ENCODE measurements around the gene APOO.
"Not testable (repeated sequence)": the region's sequence is repeated elsewhere in the genome, so short reads cannot be mapped to it uniquely, and the experiment has no call there.

APOO gene

GRCh38 chrX:23926015-23926414 is 18.3 kb upstream of the APOO start:
- Mint-ChIP-seq H3K27ac (no peak overlapping the region), H3K4me3 (no peak overlapping the region), H3K4me1 (ENCODE audit: low read depth) (peaks cover 2% of the 10 kb centered on the region), H3K9me3 (no peaks in the 10 kb centered on the region), H3K27me3 (ENCODE audit: low read depth) (no peaks in the 10 kb centered on the region), H3K36me3 (ENCODE audit: low read depth) (peaks cover 4% of the 10 kb centered on the region)

DNA sequence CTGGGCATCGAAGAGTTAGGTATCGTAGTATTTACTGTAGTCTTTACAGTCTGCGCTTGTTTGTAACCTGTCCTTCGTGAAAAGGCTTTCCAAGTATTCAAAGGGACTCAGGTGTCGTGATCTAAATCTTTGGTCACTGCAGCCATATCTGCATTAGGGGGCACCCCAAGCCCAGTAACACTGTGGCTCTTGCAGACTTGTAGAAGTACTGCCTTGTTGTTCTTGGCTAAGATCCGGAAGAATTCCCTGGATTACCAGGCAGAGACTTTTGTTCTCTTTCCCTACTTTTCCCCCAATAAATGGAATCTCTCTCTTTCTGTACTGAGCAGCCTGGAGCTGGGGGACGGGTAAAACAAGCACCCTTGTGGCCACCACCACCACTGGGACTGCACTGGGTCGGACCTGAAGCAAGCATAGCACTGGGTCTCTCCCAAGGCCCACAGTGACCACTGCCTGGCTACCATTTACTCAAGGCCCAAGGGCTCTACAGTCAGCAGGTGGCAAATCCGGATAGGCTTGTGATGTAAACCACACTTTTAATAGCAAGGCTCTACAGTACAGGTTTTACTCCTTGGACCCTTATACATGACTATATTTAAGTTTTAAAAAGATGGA is 12.1 kb upstream of the APOO start:
- Mint-ChIP-seq H3K9me3 (peaks cover 10% of the 10 kb centered on the region), H3K4me1 (ENCODE audit: low read depth) (peaks cover 6% of the 10 kb centered on the region), H3K36me3 (ENCODE audit: low read depth) (peaks cover 5% of the 10 kb centered on the region), H3K27ac (no peak overlapping the region), H3K4me3 (no peak overlapping the region), H3K27me3 (ENCODE audit: low read depth) (peaks cover 3% of the 10 kb centered on the region)

GRCh38 chrX:23919148-23919547 is 11.4 kb upstream of the APOO start:
- Mint-ChIP-seq H3K27me3 (ENCODE audit: low read depth) (peaks cover 3% of the 10 kb centered on the region), H3K4me1 (ENCODE audit: low read depth) (peaks cover 6% of the 10 kb centered on the region), H3K4me3 (no peak overlapping the region), H3K36me3 (ENCODE audit: low read depth) (peaks cover 5% of the 10 kb centered on the region), H3K9me3 (peaks cover 10% of the 10 kb centered on the region), H3K27ac (no peak overlapping the region)

DNA sequence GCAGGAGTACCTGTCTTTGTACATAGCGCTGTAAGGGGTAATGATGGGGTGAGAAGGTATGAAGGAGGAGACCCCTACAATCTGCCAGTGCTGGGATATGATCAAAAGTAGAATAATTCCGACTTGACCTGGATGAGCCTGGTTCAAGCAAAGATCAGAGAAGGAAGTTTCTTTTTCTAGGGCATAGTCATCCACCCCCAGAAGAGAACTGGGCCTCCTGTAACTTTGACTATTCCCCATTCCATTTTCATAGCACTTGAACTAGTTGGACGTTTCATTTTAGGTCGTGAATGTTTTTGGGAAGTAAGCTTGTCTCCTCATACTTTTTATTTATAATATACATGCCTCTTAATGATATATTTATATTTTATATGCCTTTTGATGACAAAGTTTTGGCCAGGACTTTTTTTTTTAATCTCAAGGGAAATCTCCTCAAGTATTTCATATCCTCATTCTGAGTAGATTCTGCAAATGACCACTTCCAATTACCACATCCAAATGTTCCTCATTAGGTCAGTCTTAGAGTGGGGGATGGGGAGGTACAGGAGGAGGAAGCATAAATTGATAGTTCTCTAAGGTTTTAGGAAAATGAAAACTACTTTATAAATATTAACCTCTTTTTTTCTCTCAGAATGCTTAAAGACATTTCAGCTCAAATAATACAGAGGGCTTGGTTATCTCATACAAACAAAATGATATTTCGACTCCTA is 3.5 kb upstream of the APOO start:
- Mint-ChIP-seq H3K36me3 (ENCODE audit: low read depth) (no peaks in the 10 kb centered on the region), H3K27ac (no peak overlapping the region), H3K27me3 (ENCODE audit: low read depth) (no peaks in the 10 kb centered on the region), H3K4me1 (ENCODE audit: low read depth) (peaks cover 8% of the 10 kb centered on the region), H3K4me3 (no peak overlapping the region), H3K9me3 (no peaks in the 10 kb centered on the region)

DNA sequence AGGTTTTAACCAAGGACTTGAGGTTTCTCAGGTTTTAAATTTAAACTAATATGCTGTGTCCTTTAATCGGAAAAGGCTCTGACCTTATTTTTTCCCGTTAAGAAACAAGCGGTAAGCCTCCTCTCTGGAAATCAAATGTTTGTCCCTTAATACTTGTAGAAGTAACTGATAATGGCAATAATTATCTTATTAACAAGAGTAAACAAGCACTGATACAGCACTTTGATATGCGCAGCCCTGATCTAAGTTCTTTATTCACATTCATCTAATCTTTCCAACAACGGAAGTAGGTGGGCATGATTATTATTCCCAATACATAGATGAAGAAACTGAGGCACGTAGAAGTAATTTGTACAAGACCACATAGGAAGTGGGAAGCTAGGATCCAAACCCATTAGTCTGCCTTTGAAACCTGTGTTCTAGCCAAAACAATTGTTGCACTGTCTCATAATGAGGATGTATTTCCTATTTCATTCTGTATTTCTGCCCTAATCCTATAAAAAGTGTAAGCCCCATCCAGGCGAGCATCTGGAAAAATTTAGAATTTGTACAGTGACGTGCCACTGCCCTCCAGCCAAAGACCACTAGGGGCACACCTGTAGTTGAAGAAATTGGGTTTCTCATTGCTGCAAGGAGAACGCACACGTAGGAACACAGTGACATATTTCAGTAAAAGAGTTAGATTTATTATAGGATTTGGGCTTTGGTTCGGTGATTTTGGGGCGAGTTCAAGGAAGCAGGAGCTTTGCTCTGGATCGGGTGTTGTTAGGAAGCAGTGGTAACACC is 674 bp upstream of the APOO start:
- H3K9me3 Mint-ChIP-seq: no peaks in the 10 kb centered on the region
- peaks cover 11% of the 10 kb centered on the region for H3K4me1 Mint-ChIP-seq (ENCODE audit: low read depth)
- peaks cover 2% of the 10 kb centered on the region for H3K36me3 Mint-ChIP-seq (ENCODE audit: low read depth)
- peak overlapping the region; percentile 89 for H3K27ac Mint-ChIP-seq
- H3K27me3 Mint-ChIP-seq (ENCODE audit: low read depth): no peaks in the 10 kb centered on the region
- peak overlapping the region; percentile 80 for H3K4me3 Mint-ChIP-seq

- H3K27ac Mint-ChIP-seq: peak overlapping the region; percentile 71
- H3K4me1 Mint-ChIP-seq (ENCODE audit: low read depth): peaks cover 11% of the 10 kb centered on the region
- peak overlapping the region; percentile 80 for H3K4me3 Mint-ChIP-seq
- H3K27me3 Mint-ChIP-seq (ENCODE audit: low read depth): no peaks in the 10 kb centered on the region
- no peaks in the 10 kb centered on the region for H3K9me3 Mint-ChIP-seq
- H3K36me3 Mint-ChIP-seq (ENCODE audit: low read depth): peaks cover 2% of the 10 kb centered on the region
These were observed 634 bp downstream of the APOO start for GRCh38 chrX:23907111-23907497.

DNA sequence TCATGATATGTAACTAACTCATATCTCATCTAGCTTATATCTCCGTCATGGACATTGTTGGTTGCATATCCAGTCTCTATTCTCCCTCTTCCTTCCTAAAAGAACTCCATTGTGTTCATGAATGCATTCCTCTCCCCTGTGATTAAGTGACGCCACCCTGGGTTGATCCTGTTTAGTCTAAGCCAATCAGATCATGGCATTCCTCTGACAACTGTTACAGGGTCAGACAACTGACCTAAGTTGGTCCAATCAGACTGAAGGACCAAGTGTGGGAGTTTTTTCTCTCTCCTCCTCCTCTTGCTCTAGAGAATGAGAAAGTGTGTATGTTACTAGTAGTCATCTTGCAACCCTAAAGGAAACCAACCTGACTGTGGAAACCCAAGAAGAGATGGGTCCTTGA is 3.6 kb downstream of the APOO start:
- H3K27ac Mint-ChIP-seq: no peak overlapping the region
- no peaks in the 10 kb centered on the region for H3K27me3 Mint-ChIP-seq (ENCODE audit: low read depth)
- no peak overlapping the region for H3K4me3 Mint-ChIP-seq
- H3K9me3 Mint-ChIP-seq: no peaks in the 10 kb centered on the region
- peaks cover 2% of the 10 kb centered on the region for H3K36me3 Mint-ChIP-seq (ENCODE audit: low read depth)
- H3K4me1 Mint-ChIP-seq (ENCODE audit: low read depth): peaks cover 11% of the 10 kb centered on the region

DNA sequence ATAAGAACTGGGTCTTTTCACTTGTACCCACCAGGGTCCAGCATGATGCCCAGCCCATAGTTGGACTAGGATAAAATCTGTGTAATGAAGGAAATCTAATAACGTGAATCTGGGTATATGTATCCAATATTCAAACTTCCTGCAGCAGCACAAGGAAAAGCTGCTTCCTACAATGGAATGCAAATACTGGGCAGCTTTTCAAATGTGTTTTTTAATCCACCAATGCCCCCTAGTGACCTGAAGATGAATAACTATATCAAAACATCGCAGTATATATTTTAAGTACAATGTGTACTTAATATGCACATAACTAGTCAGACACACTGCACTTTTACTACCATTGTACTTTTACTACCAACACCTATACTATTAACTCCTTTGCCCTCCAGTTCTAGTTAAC is 5.3 kb downstream of the APOO start:
- Mint-ChIP-seq H3K4me1 (ENCODE audit: low read depth) (peaks cover 7% of the 10 kb centered on the region), H3K4me3 (no peak overlapping the region), H3K9me3 (no peaks in the 10 kb centered on the region), H3K27ac (no peak overlapping the region), H3K27me3 (ENCODE audit: low read depth) (no peaks in the 10 kb centered on the region), H3K36me3 (ENCODE audit: low read depth) (peaks cover 2% of the 10 kb centered on the region)

GRCh38 chrX:23901805-23902204 is 5.9 kb downstream of the APOO start:
- Mint-ChIP-seq H3K4me1 (ENCODE audit: low read depth) (peaks cover 7% of the 10 kb centered on the region), H3K4me3 (no peak overlapping the region), H3K27me3 (ENCODE audit: low read depth) (no peaks in the 10 kb centered on the region), H3K9me3 (no peaks in the 10 kb centered on the region), H3K27ac (no peak overlapping the region), H3K36me3 (ENCODE audit: low read depth) (peaks cover 2% of the 10 kb centered on the region)

GRCh38 chrX:23901060-23901459 is 6.7 kb downstream of the APOO start:
- Mint-ChIP-seq H3K27ac (no peak overlapping the region), H3K4me1 (ENCODE audit: low read depth) (peaks cover 3% of the 10 kb centered on the region), H3K36me3 (ENCODE audit: low read depth) (peaks cover 2% of the 10 kb centered on the region), H3K9me3 (no peaks in the 10 kb centered on the region), H3K27me3 (ENCODE audit: low read depth) (no peaks in the 10 kb centered on the region), H3K4me3 (no peak overlapping the region)

- no peaks in the 10 kb centered on the region for H3K9me3 Mint-ChIP-seq
- no peaks in the 10 kb centered on the region for H3K27me3 Mint-ChIP-seq (ENCODE audit: low read depth)
- no peak overlapping the region for H3K27ac Mint-ChIP-seq
- H3K4me3 Mint-ChIP-seq: no peak overlapping the region
- peaks cover under 1% of the 10 kb centered on the region for H3K36me3 Mint-ChIP-seq (ENCODE audit: low read depth)
- peaks cover 3% of the 10 kb centered on the region for H3K4me1 Mint-ChIP-seq (ENCODE audit: low read depth)
These were observed 7.4 kb downstream of the APOO start for GRCh38 chrX:23900220-23900797.

- Mint-ChIP-seq H3K36me3 (ENCODE audit: low read depth) (no peaks in the 10 kb centered on the region), H3K27ac (no peak overlapping the region), H3K9me3 (no peaks in the 10 kb centered on the region), H3K4me1 (ENCODE audit: low read depth) (no peaks in the 10 kb centered on the region), H3K4me3 (no peak overlapping the region), H3K27me3 (ENCODE audit: low read depth) (no peaks in the 10 kb centered on the region)
These were observed 9.3 kb downstream of the APOO start for GRCh38 chrX:23898412-23898959.

DNA sequence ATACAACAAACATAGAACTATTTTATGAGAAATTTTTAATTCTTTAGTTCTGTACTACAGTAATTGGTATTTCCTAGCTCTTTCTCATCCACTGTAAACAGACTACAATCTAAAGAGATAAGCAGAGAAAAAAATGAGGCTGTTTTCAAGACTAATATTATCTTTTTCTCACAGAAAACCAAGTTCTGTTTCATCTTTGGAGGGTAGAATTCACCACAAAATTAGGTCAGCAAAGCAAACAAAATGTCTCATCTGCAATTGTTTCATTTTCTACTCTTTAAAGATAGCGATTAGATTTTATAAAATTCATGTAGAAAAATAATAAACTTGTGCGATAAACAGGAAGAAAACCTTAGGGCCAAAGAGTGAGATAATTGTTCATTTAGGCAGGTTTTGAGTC is 10.8 kb downstream of the APOO start:
- no peak overlapping the region for H3K4me3 Mint-ChIP-seq
- no peaks in the 10 kb centered on the region for H3K27me3 Mint-ChIP-seq (ENCODE audit: low read depth)
- no peaks in the 10 kb centered on the region for H3K9me3 Mint-ChIP-seq
- H3K27ac Mint-ChIP-seq: no peak overlapping the region
- H3K36me3 Mint-ChIP-seq (ENCODE audit: low read depth): no peaks in the 10 kb centered on the region
- H3K4me1 Mint-ChIP-seq (ENCODE audit: low read depth): no peaks in the 10 kb centered on the region

DNA sequence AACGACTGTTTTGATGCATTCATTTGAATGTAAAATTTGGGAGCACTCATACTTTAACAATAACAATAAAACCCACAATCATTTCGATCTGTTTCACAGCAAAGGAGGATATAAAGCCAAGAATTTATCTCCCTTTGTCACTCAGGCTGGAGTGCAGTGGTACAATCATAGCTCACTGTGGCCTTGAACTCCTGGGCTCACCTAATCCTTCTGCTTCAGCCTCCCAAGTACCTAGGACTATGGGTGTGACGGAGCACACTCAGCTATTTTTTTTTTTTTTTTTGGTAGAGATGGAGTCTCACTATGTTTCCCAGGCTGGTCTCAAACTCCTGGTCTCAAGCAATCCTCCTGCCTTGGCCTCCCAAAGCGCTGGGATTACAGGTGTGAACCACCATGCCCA is 11.2 kb downstream of the APOO start:
- not testable (repeated sequence) for H3K4me1 Mint-ChIP-seq (ENCODE audit: low read depth); H3K27ac Mint-ChIP-seq; H3K9me3 Mint-ChIP-seq; H3K4me3 Mint-ChIP-seq; H3K36me3 Mint-ChIP-seq (ENCODE audit: low read depth); H3K27me3 Mint-ChIP-seq (ENCODE audit: low read depth)
